ENCODE data around the gene SHB. TPM values are rescaled to one million over a fixed set of nuclear protein-coding genes. Genes with fewer than 3 reads are reported as not detected.

Gene SHB
- total and polyA plus RNA-seq, 2 of the 8 experiments (the other 6 are each of a cell fraction or from before 2014, with no cell fraction given) = 4.1 to 12.6 TPM

GRCh38 chr9:38031594-38031993 lies 37.4 kb downstream of the SHB start:
- H3K14ac ChIP-seq (ENCODE audit: insufficient read length) = no peak overlapping the region
- no peaks in the 10 kb centered on the region for H3K9me3 ChIP-seq (ENCODE audit: insufficient read depth in 2 of 2, low read depth in 1 of 2, low read length in 1 of 2)
- H3K4me3 ChIP-seq (ENCODE audit: extremely low read depth in 1 of 4, insufficient read depth in 2 of 4, low read depth in 3 of 4, low read length in 4 of 4) = no peak overlapping the region
- H2BK15ac ChIP-seq (ENCODE audit: low read length) = no peak overlapping the region; the same call in 1 of the 2 replicates
- H2AK5ac ChIP-seq (ENCODE audit: low read depth, low read length) = no peak overlapping the region; the same call in 1 of the 2 replicates
- H4K20me1 ChIP-seq (replicated peaks in 1 of 2; ENCODE audit: control insufficient read depth in 1 of 2, insufficient read depth in 2 of 2, low read length in 2 of 2) = peaks cover 0 to 2% of the 10 kb centered on the region in 2 experiments
- H2BK12ac ChIP-seq (ENCODE audit: low read depth, low read length) = no peak overlapping the region
- H3K79me1 ChIP-seq (ENCODE audit: low read depth, low read length) = peaks cover 10% of the 10 kb centered on the region; the same call in 1 of the 2 replicates
- no peak overlapping the region for H3K23ac ChIP-seq (ENCODE audit: insufficient read length)
- FAIRE-seq (no peak), DNase-seq (ENCODE audit: low read depth in 1 of 2, low spot score in 2 of 2) (no peak)
- H3K9ac ChIP-seq (replicated peaks in 1 of 4; ENCODE audit: extremely low read depth in 1 of 4, low read depth in 3 of 4, low read length in 3 of 4) = no peak overlapping the region
- H2BK120ac ChIP-seq (replicated peaks; ENCODE audit: low read depth, low read length) = no peak overlapping the region
- H3K27ac ChIP-seq (ENCODE audit: low read depth, low read length) = no peak overlapping the region
- H4K5ac ChIP-seq (ENCODE audit: insufficient read length, low read depth, low read length) = no peak overlapping the region
- peaks cover 8 to 14% (median 10%) of the 10 kb centered on the region in 4 experiments for H3K4me1 ChIP-seq (replicated peaks in 1 of 4; ENCODE audit: control insufficient read depth in 3 of 4, insufficient read depth in 4 of 4, low read length in 3 of 4)
- H2AFZ ChIP-seq (ENCODE audit: low read length) = no peak overlapping the region
- H3K4ac ChIP-seq (replicated peaks; ENCODE audit: insufficient read length, low read depth, low read length) = no peak overlapping the region
- H3K23me2 ChIP-seq (ENCODE audit: low read depth, low read length) = no peaks in the 10 kb centered on the region
- H3K36me3 ChIP-seq (ENCODE audit: control insufficient read depth in 2 of 4, insufficient read depth in 4 of 4, low read length in 3 of 4) = no peaks in the 10 kb centered on the region
- no peak overlapping the region for H3K4me2 ChIP-seq (ENCODE audit: insufficient read depth in 1 of 2, low read depth in 2 of 2, low read length in 2 of 2)
- CTCF ChIA-PET (ENCODE audit: partially characterized antibody) = interaction anchor here (0.7 to 2.4 kb wide), 10 partner anchors 9 to 118 kb away, joined by 3 to 16 read pairs (median 4); no protein-coding TSS in a partner anchor
- H3K27me3 ChIP-seq (replicated peaks in 1 of 4; ENCODE audit: control insufficient read depth in 3 of 4, extremely low read depth in 1 of 4, insufficient read depth in 3 of 4, low read length in 3 of 4) = no peaks in the 10 kb centered on the region
- POLR2A ChIA-PET (ENCODE audit: partially characterized antibody) = interaction anchor here (0.7 to 2.4 kb wide), 5 partner anchors 11 to 86 kb away, joined by 3 to 8 read pairs (median 4); no protein-coding TSS in a partner anchor
- H2BK5ac ChIP-seq (ENCODE audit: low read depth, low read length) = no peak overlapping the region
- H4K91ac ChIP-seq (replicated peaks; ENCODE audit: insufficient read length, low read length) = no peak overlapping the region
- H3K18ac ChIP-seq (ENCODE audit: extremely low read depth, low read length) = no peak overlapping the region
- H2BK20ac ChIP-seq (ENCODE audit: low read length) = no peak overlapping the region
- H4K8ac ChIP-seq (ENCODE audit: extremely low read depth, insufficient read depth, low read length) = no peak overlapping the region
- 90% methylated on average over 4 of the region's 4 CpGs; no CpG with 5 or more reads in 1 of the 2 experiments for WGBS, 2 experiments (ENCODE audit: extremely low coverage in 1 of 2, insufficient coverage in 1 of 2, insufficient read length in 1 of 2, insufficient replicate concordance in 2 of 2, low coverage in 1 of 2, low lambda C conversion rate in 2 of 2, missing lambda C conversion rate in 1 of 2)
- H3K79me2 ChIP-seq (ENCODE audit: control insufficient read depth in 1 of 2, insufficient read depth in 2 of 2, low read length in 2 of 2) = peaks cover 0 to 33% of the 10 kb centered on the region in 2 experiments; a peak in 1 of 4 replicates
- no peak overlapping the region for H3K56ac ChIP-seq (replicated peaks; ENCODE audit: insufficient read length, low read depth, low read length)
- no peak for TF ChIP-seq NRF1 (IDR thresholded peaks at IDR 0.05; ENCODE audit: low read depth, low read length)
